Esophagus squamous epithelium (tissue), 4 donors: ENCODE data around the gene LRP8.

ENCODE experiments used
- CTCF ChIP-seq, 6 experiments: fragments of 450-650 bp in 4 of 6; fragments of 200-600 bp in 2 of 6; sonication (generic) in 2 of 6; IDR thresholded peaks; one replicate each; pipeline ENCODE4 v1.5.1; 2016 to 2019; ENCODE audit warnings: antibody characterized with exemption in 6 of 6, mild to moderate bottlenecking in 4 of 6, moderate library complexity in 4 of 6
- POLR2A ChIP-seq, 4 donors: fragments of 450-650 bp; IDR thresholded peaks; one replicate each; pipeline ENCODE4 v1.6.1; 2017; ENCODE audit warnings: antibody characterized with exemption in 4 of 4, mild to moderate bottlenecking in 4 of 4, moderate library complexity in 3 of 4

- TF ChIP-seq CTCF (IDR thresholded peaks at IDR 0.05) (no peak), POLR2A (IDR thresholded peaks at IDR 0.05) (no peak)
These were observed 71.1 kb downstream of the LRP8 start for GRCh38 chr1:53256511-53257453.
